ENCODE results near the gene ZNF284. TPM values are rescaled to one million over a fixed set of nuclear protein-coding genes. Genes with fewer than 3 reads are reported as not detected.
A peak's percentile ranks its signal among the peaks of the same experiment; 100 is the strongest.
"Not testable (repeated sequence)": the region's sequence is repeated elsewhere in the genome, so short reads cannot be mapped to it uniquely, and the experiment has no call there.

The ZNF284 gene
- total RNA-seq, 2 experiments from 2014 or later, result 2.2 to 2.4 TPM

DNA sequence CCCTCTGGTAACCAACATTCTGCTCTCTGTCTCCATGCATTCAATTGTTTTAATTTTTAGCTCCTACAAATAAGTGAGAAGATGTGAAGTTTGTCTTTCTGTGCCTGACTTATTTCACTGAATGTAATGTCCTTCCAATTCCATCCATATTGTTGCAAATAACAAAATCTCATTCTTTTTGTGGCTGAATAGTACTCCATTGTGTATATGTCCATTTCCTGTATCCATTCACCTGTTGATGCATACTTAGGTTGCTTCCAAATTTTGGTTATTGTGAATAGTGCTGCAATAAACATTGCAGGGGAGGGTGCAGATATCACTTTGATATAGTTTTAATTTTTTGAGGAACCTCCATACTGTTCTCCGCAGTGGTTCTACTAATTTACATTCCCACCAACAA, 2.5 kb upstream of the ZNF284 start:
- no peak for DNase-seq
- CTCF ChIA-PET, result no interaction called here
- peaks cover 26% of the 10 kb centered on the region for H3K9me3 Mint-ChIP-seq (ENCODE audit: low read depth)
- ATAC-seq, result no peak
- H3K36me3 Mint-ChIP-seq, result peaks cover 26% of the 10 kb centered on the region
- no peak overlapping the region for H3K27ac Mint-ChIP-seq
- H3K4me3 Mint-ChIP-seq, result no peak overlapping the region
- H3K27me3 Mint-ChIP-seq, result no peaks in the 10 kb centered on the region
- peaks cover 24% of the 10 kb centered on the region for H3K4me1 Mint-ChIP-seq

GRCh38 chr19:44072543-44073401, 813 bp downstream of the ZNF284 start:
- Mint-ChIP-seq H3K9me3 (ENCODE audit: low read depth) (peaks cover 15% of the 10 kb centered on the region), H3K27me3 (no peaks in the 10 kb centered on the region), H3K27ac (peak overlapping the region; percentile 74), H3K4me3 (peak overlapping the region; percentile 87), H3K36me3 (peaks cover 32% of the 10 kb centered on the region), H3K4me1 (peaks cover 24% of the 10 kb centered on the region)
- DNase-seq (no peak), ATAC-seq (no peak)
- CTCF ChIA-PET, result interaction anchor here (0.9 to 1.6 kb wide), 3 partner anchors 14 to 145 kb away, joined by 3 to 4 read pairs (median 3); partner anchors contain the start of gene ZNF224

- Mint-ChIP-seq H3K27ac (no peak overlapping the region), H3K27me3 (no peaks in the 10 kb centered on the region), H3K9me3 (ENCODE audit: low read depth) (peaks cover 5% of the 10 kb centered on the region), H3K4me1 (peaks cover 20% of the 10 kb centered on the region), H3K36me3 (peaks cover 41% of the 10 kb centered on the region), H3K4me3 (no peak overlapping the region)
- DNase-seq, result no peak
- ATAC-seq, result no peak
- CTCF ChIA-PET, result no interaction called here
Observed at GRCh38 chr19:44076325-44076724, 4.4 kb downstream of the ZNF284 start.

- no peak overlapping the region for H3K4me3 Mint-ChIP-seq
- peaks cover 6% of the 10 kb centered on the region for H3K9me3 Mint-ChIP-seq (ENCODE audit: low read depth)
- H3K4me1 Mint-ChIP-seq, result peaks cover 9% of the 10 kb centered on the region
- no peaks in the 10 kb centered on the region for H3K27me3 Mint-ChIP-seq
- H3K36me3 Mint-ChIP-seq, result peaks cover 15% of the 10 kb centered on the region
- CTCF ChIA-PET, result no interaction called here
- H3K27ac Mint-ChIP-seq, result no peak overlapping the region
- ATAC-seq (no peak), DNase-seq (no peak)
Observed at GRCh38 chr19:44092108-44092507, 20.1 kb downstream of the ZNF284 start.

- Mint-ChIP-seq H3K4me1 (peaks cover 12% of the 10 kb centered on the region), H3K9me3 (ENCODE audit: low read depth) (peaks cover 7% of the 10 kb centered on the region)
Observed at GRCh38 chr19:44093931-44094765, 22.2 kb downstream of the ZNF284 start, which contains the start of gene ZNF224. Gene ZNF224 (plus strand): TSS chr19:44094361. CDS start chr19:44097874, 3,513 bp downstream.

DNA sequence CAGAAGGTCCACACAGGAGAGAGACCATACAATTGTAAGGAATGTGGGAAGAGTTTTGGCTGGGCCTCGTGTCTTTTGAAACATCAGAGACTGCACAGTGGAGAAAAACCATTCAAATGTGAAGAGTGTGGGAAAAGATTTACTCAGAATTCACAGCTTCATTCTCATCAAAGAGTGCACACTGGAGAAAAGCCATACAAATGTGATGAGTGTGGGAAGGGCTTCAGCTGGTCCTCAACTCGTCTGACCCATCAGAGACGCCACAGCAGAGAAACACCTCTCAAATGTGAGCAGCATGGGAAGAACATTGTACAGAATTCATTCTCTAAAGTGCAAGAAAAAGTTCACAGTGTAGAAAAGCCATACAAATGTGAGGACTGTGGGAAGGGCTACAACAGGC, 35.8 kb downstream of the ZNF284 start:
- H3K27me3 Mint-ChIP-seq, result no peaks in the 10 kb centered on the region
- H3K27ac Mint-ChIP-seq, result no peak overlapping the region
- H3K9me3 Mint-ChIP-seq (ENCODE audit: low read depth), result peaks cover 48% of the 10 kb centered on the region
- H3K36me3 Mint-ChIP-seq, result peaks cover 70% of the 10 kb centered on the region
- DNase-seq, result no peak
- CTCF ChIA-PET, result no interaction called here
- ATAC-seq, result no peak
- no peak overlapping the region for H3K4me3 Mint-ChIP-seq
- peaks cover 7% of the 10 kb centered on the region for H3K4me1 Mint-ChIP-seq

More at GRCh38 chr19:44093931-44094765, 22.2 kb downstream of the ZNF284 start, which contains the start of gene ZNF224:
- CTCF ChIA-PET, result interaction anchor here (0.5 to 2.2 kb wide), 8 partner anchors 20 to 334 kb away, joined by 3 to 6 read pairs (median 3); partner anchors contain the start of genes ZNF221, ZNF284 and ZNF45
- DNase-seq, result peak; percentile 93
- peaks cover 31% of the 10 kb centered on the region for H3K36me3 Mint-ChIP-seq
- H3K27me3 Mint-ChIP-seq, result no peaks in the 10 kb centered on the region
- H3K4me3 Mint-ChIP-seq, result peak within 1 kb of the TSS; percentile 94
- H3K27ac Mint-ChIP-seq, result peak within 1 kb of the TSS; percentile 90
- ATAC-seq, result peak; percentile 84

DNA sequence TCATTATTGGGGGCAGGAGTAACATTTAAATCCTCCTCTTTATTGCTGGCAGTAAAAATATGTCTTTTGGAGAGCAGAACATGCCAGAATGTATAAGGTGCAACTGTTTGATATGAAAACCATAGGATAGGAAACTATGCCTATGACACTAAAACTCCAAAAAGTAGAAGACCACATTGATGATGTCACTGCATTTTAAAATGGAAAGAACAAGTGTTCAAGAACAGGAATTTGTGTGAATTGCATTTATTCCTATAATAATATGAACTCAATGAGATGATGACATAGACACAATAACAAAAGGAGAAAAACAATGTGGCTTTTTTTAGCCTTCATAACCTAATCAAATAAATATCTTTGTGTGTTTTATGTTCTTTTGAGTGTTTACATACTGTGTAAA, 37.5 kb downstream of the ZNF284 start:
- Mint-ChIP-seq H3K27ac (no peak overlapping the region), H3K27me3 (no peaks in the 10 kb centered on the region), H3K4me3 (no peak overlapping the region), H3K36me3 (peaks cover 58% of the 10 kb centered on the region), H3K9me3 (ENCODE audit: low read depth) (peaks cover 39% of the 10 kb centered on the region), H3K4me1 (peaks cover 15% of the 10 kb centered on the region)
- no peak for DNase-seq
- CTCF ChIA-PET, result no interaction called here
- no peak for ATAC-seq

DNA sequence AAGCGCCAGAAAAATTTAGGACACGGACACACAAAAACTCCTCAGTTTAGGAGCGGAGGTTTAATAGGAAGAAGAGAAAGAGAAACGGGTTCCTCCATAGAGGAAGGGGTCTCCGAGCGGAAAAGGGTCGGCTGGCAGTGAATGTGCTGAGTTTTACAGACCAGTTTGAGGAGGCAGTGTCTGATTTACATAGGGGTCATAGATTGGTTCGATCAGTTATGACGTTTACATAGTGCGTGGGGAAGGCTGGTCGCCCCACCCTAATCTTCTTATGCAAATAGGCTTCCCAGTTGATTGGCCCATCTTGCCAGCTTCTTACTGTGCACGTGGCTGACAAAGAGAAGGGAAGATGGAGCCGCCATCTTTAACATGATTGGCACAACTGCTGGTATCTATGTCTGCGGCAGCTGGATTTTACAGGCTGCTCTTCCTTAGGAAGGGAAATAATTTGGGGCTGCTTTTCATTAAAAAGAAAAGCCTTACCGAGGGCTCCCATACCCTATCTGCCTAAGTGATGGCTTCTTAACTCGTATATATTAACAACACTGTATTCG, 40.0 kb downstream of the ZNF284 start:
- H3K36me3 Mint-ChIP-seq, result peaks cover 51% of the 10 kb centered on the region
- H3K4me3 Mint-ChIP-seq, result peak overlapping the region; percentile 23
- no peak overlapping the region for H3K27ac Mint-ChIP-seq
- H3K27me3 Mint-ChIP-seq, result no peaks in the 10 kb centered on the region
- H3K9me3 Mint-ChIP-seq (ENCODE audit: low read depth), result peaks cover 27% of the 10 kb centered on the region
- H3K4me1 Mint-ChIP-seq, result peaks cover 19% of the 10 kb centered on the region
- CTCF ChIA-PET, result interaction anchor here (1.2 to 1.3 kb wide), 2 partner anchors 16 to 95 kb away, joined by 3 to 4 read pairs; no protein-coding TSS in a partner anchor
- ATAC-seq (no peak), DNase-seq (no peak)

DNA sequence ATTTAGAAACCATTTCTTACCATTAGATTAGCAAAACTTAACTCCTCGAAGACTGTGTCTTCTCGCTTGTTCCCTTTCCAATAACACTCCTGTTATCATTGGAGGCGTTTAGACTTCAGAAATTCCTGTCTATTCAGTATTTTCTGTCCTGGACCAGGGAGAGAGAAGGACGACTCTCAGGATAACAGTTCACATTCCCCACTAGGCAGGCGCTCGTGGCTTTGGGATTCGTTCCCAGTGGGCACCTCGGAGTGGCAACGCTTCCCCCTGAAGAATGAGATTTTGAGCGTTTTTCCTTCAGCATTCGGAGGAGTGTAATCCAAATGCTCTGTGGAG, 40.8 kb downstream of the ZNF284 start:
- Mint-ChIP-seq H3K9me3 (ENCODE audit: low read depth) (peaks cover 19% of the 10 kb centered on the region), H3K27me3 (no peaks in the 10 kb centered on the region), H3K4me1 (peaks cover 19% of the 10 kb centered on the region), H3K4me3 (peak overlapping the region; percentile 100), H3K27ac (peak overlapping the region; percentile 93), H3K36me3 (peaks cover 48% of the 10 kb centered on the region)
- ATAC-seq, result no peak
- CTCF ChIA-PET, result interaction anchor here (1.2 to 1.3 kb wide), 2 partner anchors 17 to 94 kb away, joined by 3 to 4 read pairs; no protein-coding TSS in a partner anchor
- no peak for DNase-seq

- Mint-ChIP-seq H3K4me1 (peaks cover 19% of the 10 kb centered on the region), H3K36me3 (peaks cover 46% of the 10 kb centered on the region), H3K4me3 (peak within 1 kb of the TSS; percentile 100), H3K27me3 (no peaks in the 10 kb centered on the region), H3K9me3 (ENCODE audit: low read depth) (peaks cover 15% of the 10 kb centered on the region), H3K27ac (peak within 1 kb of the TSS; percentile 93)
- CTCF ChIA-PET, result interaction anchor here (1.2 kb wide), 1 partner anchor 94 kb away, joined by 3 read pairs; no protein-coding TSS in a partner anchor
- ATAC-seq (peak; percentile 93), DNase-seq (peak; percentile 94)
Observed at GRCh38 chr19:44113138-44113783, 41.3 kb downstream of the ZNF284 start, which contains the start of gene ZNF225. Gene ZNF225 (plus strand): TSS chr19:44113399. CDS start chr19:44115828, 2,429 bp downstream.

GRCh38 chr19:44113784-44114390, 41.9 kb downstream of the ZNF284 start:
- no peak for ATAC-seq
- Mint-ChIP-seq H3K4me3 (peak overlapping the region; percentile 100), H3K27me3 (no peaks in the 10 kb centered on the region)

DNA sequence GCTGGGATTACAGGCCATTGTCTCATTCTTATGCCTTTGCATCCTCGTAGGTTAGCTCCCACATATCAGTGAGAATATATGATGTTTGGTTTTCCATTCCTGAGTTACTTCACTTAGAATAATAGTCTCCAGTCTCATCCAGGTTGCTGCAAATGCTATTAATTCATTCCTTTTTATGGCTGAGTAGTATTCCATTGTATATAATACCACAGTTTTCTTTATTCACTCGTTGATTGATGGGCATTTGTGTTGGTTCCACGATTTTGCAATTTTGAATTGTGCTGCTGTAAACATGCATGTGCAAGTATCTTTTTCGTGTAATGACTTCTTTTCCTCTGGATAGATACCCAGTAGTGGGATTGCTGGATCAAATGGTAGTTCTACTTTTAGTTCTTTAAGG, 49.2 kb downstream of the ZNF284 start:
- H3K4me3 Mint-ChIP-seq, DNase-seq, H3K27ac Mint-ChIP-seq, H3K4me1 Mint-ChIP-seq, ATAC-seq, CTCF ChIA-PET, H3K27me3 Mint-ChIP-seq: not testable (repeated sequence)
- Mint-ChIP-seq H3K36me3 (peaks cover 86% of the 10 kb centered on the region), H3K9me3 (ENCODE audit: low read depth) (peaks cover 33% of the 10 kb centered on the region)

More at GRCh38 chr19:44113784-44114390, 41.9 kb downstream of the ZNF284 start:
- no peak for DNase-seq
- Mint-ChIP-seq H3K36me3 (peaks cover 48% of the 10 kb centered on the region), H3K4me1 (peaks cover 19% of the 10 kb centered on the region), H3K9me3 (ENCODE audit: low read depth) (peaks cover 13% of the 10 kb centered on the region), H3K27ac (peak overlapping the region; percentile 93)
- CTCF ChIA-PET, result no interaction called here

Data from activated CD8-positive, alpha-beta memory T cell treated with anti-CD3 and anti-CD28 coated beads, Interleukin-2, amount 10 ng/mL, durations not matched to agents 7 days and 5 days (primary cell).